Hepatocyte (in vitro differentiated cells): ENCODE data around the gene STIP1.

Source experiments
- EZH2 ChIP-seq: fragments of 200-600 bp; sonication (generic); IDR thresholded peaks from 2 replicates; pipeline ENCODE4 v1.6.1; 2016; ENCODE audit warnings: antibody characterized with exemption, mild to moderate bottlenecking, borderline replicate concordance
- EZH2phosphoT487 ChIP-seq: fragments of 200-600 bp; sonication (generic); IDR thresholded peaks from one replicate; pipeline ENCODE4 v1.6.1; 2018; ENCODE audit warnings: antibody characterized with exemption, mild to moderate bottlenecking, low read depth, moderate library complexity; ENCODE audit not compliant: unreplicated experiment, severe bottlenecking
- TF ChIP-seq, protein P1 (sequence below): fragments of 200-600 bp; sonication (generic); IDR thresholded peaks from 2 replicates; pipeline ENCODE4 v1.5.1; 2016; ENCODE audit warnings: antibody characterized with exemption, mild to moderate bottlenecking; ENCODE audit not compliant: poor library complexity

DNA sequence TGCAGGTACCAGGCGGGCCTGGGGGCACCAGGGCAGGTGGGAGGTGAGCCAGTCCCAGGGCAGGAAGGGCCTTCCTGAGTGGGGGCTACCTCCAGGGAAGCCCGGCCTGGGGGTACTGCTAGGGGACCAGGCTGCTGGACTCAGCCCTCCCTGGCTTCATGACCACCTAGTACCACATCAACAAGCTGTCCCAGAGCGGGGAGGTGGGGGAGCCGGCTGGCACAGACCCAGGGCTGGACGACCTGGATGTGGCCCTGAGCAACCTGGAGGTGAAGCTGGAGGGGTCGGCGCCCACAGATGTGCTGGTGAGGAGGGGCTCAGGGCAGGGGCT lies 33.3 kb downstream of the STIP1 start:
- TF ChIP-seq, protein P1, sequence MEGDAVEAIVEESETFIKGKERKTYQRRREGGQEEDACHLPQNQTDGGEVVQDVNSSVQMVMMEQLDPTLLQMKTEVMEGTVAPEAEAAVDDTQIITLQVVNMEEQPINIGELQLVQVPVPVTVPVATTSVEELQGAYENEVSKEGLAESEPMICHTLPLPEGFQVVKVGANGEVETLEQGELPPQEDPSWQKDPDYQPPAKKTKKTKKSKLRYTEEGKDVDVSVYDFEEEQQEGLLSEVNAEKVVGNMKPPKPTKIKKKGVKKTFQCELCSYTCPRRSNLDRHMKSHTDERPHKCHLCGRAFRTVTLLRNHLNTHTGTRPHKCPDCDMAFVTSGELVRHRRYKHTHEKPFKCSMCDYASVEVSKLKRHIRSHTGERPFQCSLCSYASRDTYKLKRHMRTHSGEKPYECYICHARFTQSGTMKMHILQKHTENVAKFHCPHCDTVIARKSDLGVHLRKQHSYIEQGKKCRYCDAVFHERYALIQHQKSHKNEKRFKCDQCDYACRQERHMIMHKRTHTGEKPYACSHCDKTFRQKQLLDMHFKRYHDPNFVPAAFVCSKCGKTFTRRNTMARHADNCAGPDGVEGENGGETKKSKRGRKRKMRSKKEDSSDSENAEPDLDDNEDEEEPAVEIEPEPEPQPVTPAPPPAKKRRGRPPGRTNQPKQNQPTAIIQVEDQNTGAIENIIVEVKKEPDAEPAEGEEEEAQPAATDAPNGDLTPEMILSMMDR = no peak
- no peak for TF ChIP-seq EZH2phosphoT487
- TF ChIP-seq EZH2 = no peak
